Effector memory CD4-positive, alpha-beta T cell (primary cell): ENCODE measurements around the gene OAS3.

Experiments
- DNase-seq, 3 donors: peaks; one replicate each; pipeline ENCODE4 v3.0.0-alpha.2; 2020
- H3K27ac ChIP-seq: 2 replicates; pipeline ENCODE4 v1.7.0; 2013; ENCODE audit warnings: mild to moderate bottlenecking, low read length, moderate library complexity; ENCODE audit not compliant: insufficient read depth, poor library complexity, severe bottlenecking
- H3K27me3 ChIP-seq: replicated peaks from 2 replicates; pipeline ENCODE4 v1.7.0; 2013; ENCODE audit warnings: mild to moderate bottlenecking, low read length; ENCODE audit not compliant: insufficient read depth, control insufficient read depth, poor library complexity, severe bottlenecking
- H3K36me3 ChIP-seq: 2 replicates; pipeline ENCODE4 v1.7.0; 2013; ENCODE audit warnings: mild to moderate bottlenecking, low read length, moderate library complexity; ENCODE audit not compliant: control insufficient read depth, insufficient read depth
- H3K4me1 ChIP-seq: 2 replicates; pipeline ENCODE4 v1.7.0; 2013; ENCODE audit warnings: low read length, mild to moderate bottlenecking; ENCODE audit not compliant: control insufficient read depth, insufficient read depth, poor library complexity, severe bottlenecking
- H3K4me3 ChIP-seq: 2 replicates; pipeline ENCODE4 v1.7.0; 2013; ENCODE audit warnings: low read length, low read depth, mild to moderate bottlenecking; ENCODE audit not compliant: insufficient read depth, poor library complexity, severe bottlenecking
- H3K9me3 ChIP-seq: 2 replicates; pipeline ENCODE4 v1.7.0; 2013; ENCODE audit warnings: mild to moderate bottlenecking, low read length, moderate library complexity; ENCODE audit not compliant: control insufficient read depth

OAS3 gene

GRCh38 chr12:113006206-113006605 lies 67.9 kb downstream of the OAS3 start:
- Histone ChIP-seq H3K4me1 (no peaks in the 10 kb centered on the region), H3K9me3 (peaks cover 10% of the 10 kb centered on the region), H3K36me3 (peaks cover 90% of the 10 kb centered on the region), H3K4me3 (no peak overlapping the region), H3K27me3 (no peaks in the 10 kb centered on the region), H3K27ac (no peak overlapping the region)
- DNase-seq = no peak

GRCh38 chr12:113006641-113007040 lies 68.4 kb downstream of the OAS3 start:
- H3K27me3 ChIP-seq = no peaks in the 10 kb centered on the region
- no peak overlapping the region for H3K27ac ChIP-seq
- DNase-seq = no peak
- peaks cover 94% of the 10 kb centered on the region for H3K36me3 ChIP-seq
- H3K4me1 ChIP-seq = no peaks in the 10 kb centered on the region
- no peak overlapping the region for H3K4me3 ChIP-seq
- peaks cover 13% of the 10 kb centered on the region for H3K9me3 ChIP-seq

- H3K27ac ChIP-seq = no peak overlapping the region
- no peak overlapping the region for H3K4me3 ChIP-seq
- peaks cover 94% of the 10 kb centered on the region for H3K36me3 ChIP-seq
- H3K9me3 ChIP-seq = peaks cover 13% of the 10 kb centered on the region
- DNase-seq = no peak
- H3K27me3 ChIP-seq = no peaks in the 10 kb centered on the region
- no peaks in the 10 kb centered on the region for H3K4me1 ChIP-seq
Observed at GRCh38 chr12:113007166-113007565, 68.9 kb downstream of the OAS3 start.

- no peaks in the 10 kb centered on the region for H3K27me3 ChIP-seq
Observed at GRCh38 chr12:113010701-113011100, 72.4 kb downstream of the OAS3 start.

GRCh38 chr12:113014565-113014964 lies 76.3 kb downstream of the OAS3 start:
- no peaks in the 10 kb centered on the region for H3K27me3 ChIP-seq
- peaks cover 23% of the 10 kb centered on the region for H3K36me3 ChIP-seq
- peaks cover 13% of the 10 kb centered on the region for H3K9me3 ChIP-seq
- DNase-seq = no peak
- H3K4me3 ChIP-seq = no peak overlapping the region
- no peaks in the 10 kb centered on the region for H3K4me1 ChIP-seq
- H3K27ac ChIP-seq = no peak overlapping the region

More at GRCh38 chr12:113010701-113011100, 72.4 kb downstream of the OAS3 start:
- H3K4me1 ChIP-seq = no peaks in the 10 kb centered on the region
- H3K27ac ChIP-seq = no peak overlapping the region
- peaks cover 13% of the 10 kb centered on the region for H3K9me3 ChIP-seq
- no peak for DNase-seq
- no peak overlapping the region for H3K4me3 ChIP-seq
- peaks cover 60% of the 10 kb centered on the region for H3K36me3 ChIP-seq

GRCh38 chr12:113016796-113017195 lies 78.5 kb downstream of the OAS3 start:
- no peaks in the 10 kb centered on the region for H3K4me1 ChIP-seq
- DNase-seq = no peak
- no peak overlapping the region for H3K27ac ChIP-seq
- H3K27me3 ChIP-seq = no peaks in the 10 kb centered on the region
- H3K4me3 ChIP-seq = no peak overlapping the region
- H3K9me3 ChIP-seq = no peaks in the 10 kb centered on the region
- peaks cover under 1% of the 10 kb centered on the region for H3K36me3 ChIP-seq

GRCh38 chr12:113019025-113019424 lies 80.8 kb downstream of the OAS3 start:
- Histone ChIP-seq H3K27me3 (no peaks in the 10 kb centered on the region), H3K9me3 (no peaks in the 10 kb centered on the region), H3K4me1 (no peaks in the 10 kb centered on the region), H3K4me3 (no peak overlapping the region), H3K27ac (no peak overlapping the region), H3K36me3 (no peaks in the 10 kb centered on the region)
- no peak for DNase-seq

- Histone ChIP-seq H3K4me3 (no peak overlapping the region), H3K36me3 (no peaks in the 10 kb centered on the region), H3K27ac (no peak overlapping the region), H3K9me3 (no peaks in the 10 kb centered on the region), H3K4me1 (no peaks in the 10 kb centered on the region), H3K27me3 (no peaks in the 10 kb centered on the region)
- DNase-seq = no peak
Observed at GRCh38 chr12:113021500-113021899, 83.2 kb downstream of the OAS3 start.
